ENCODE results near the gene ABCC3.

DNA sequence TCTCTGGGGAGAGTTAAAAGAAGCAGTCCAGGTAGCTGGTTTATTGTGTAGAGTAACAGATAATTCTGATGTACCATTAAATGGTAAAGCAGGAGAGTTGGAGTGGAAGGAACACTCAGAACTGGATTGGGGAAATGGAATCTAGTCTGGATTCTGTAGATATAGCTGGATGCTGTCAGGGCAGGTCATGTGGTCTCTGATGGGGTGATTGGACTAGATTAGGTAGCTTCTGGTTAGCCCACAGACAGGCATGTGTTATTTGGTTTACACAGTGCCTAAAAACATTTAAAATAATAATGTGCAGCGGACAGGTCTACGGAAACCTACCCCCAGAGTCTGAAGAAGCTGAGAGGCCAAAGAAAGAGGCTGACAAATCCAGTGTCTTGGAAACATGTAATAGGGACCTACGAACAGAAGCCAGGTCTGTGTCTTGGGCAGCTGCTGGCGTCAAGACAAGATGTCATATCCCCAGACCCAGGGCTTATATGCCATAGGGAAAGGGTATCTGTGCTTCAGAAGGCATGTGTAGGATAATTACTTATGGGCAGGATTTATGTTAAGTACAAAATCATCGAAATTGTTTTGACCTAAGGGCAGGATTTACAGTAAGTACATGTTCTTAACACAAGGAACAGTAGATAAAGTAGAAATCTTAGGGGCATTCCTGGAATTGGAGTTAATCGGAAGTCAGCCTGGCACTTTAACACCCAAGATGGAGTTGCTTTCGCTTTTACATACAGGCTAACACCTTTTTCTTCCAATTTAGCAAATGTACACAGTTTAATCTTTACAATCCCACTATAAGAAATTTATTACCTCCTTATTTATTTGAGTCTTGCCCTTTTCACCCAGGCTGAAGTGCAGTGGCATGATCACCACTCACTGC lies 97.1 kb downstream of the ABCC3 start:
- TF ChIP-seq EZH2 (IDR thresholded peaks at IDR 0.05; ENCODE audit: borderline replicate concordance, low read depth, low read length, severe bottlenecking) (no peak), POLR2A (IDR thresholded peaks at IDR 0.05; ENCODE audit: low read depth, low read length) (no peak)
- TF ChIP-seq, protein P1, sequence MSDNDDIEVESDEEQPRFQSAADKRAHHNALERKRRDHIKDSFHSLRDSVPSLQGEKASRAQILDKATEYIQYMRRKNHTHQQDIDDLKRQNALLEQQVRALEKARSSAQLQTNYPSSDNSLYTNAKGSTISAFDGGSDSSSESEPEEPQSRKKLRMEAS (IDR thresholded peaks at IDR 0.05; ENCODE audit: insufficient read depth, insufficient read length) = no peak
- TF ChIP-seq, protein P2, sequence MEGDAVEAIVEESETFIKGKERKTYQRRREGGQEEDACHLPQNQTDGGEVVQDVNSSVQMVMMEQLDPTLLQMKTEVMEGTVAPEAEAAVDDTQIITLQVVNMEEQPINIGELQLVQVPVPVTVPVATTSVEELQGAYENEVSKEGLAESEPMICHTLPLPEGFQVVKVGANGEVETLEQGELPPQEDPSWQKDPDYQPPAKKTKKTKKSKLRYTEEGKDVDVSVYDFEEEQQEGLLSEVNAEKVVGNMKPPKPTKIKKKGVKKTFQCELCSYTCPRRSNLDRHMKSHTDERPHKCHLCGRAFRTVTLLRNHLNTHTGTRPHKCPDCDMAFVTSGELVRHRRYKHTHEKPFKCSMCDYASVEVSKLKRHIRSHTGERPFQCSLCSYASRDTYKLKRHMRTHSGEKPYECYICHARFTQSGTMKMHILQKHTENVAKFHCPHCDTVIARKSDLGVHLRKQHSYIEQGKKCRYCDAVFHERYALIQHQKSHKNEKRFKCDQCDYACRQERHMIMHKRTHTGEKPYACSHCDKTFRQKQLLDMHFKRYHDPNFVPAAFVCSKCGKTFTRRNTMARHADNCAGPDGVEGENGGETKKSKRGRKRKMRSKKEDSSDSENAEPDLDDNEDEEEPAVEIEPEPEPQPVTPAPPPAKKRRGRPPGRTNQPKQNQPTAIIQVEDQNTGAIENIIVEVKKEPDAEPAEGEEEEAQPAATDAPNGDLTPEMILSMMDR (IDR thresholded peaks at IDR 0.05; ENCODE audit: extremely low read depth in 1 of 2, insufficient read depth in 1 of 2, low read depth in 1 of 2, low read length in 2 of 2) = no peak

All from endothelial cell of umbilical vein (primary cell).